Bronchial epithelial cell (primary cell): ENCODE results near the gene PDZD2. TPM values are rescaled to one million over a fixed set of nuclear protein-coding genes. Genes with fewer than 3 reads are reported as not detected.

Experiments used
- DNase-seq: peaks from one replicate; pipeline ENCODE4 v3.0.0-alpha.2; 2010; ENCODE audit warnings: low read depth
- FAIRE-seq: peaks from 2 replicates; lab custom pipeline; 2011; peaks lifted over from hg19 to GRCh38; lab: Jason Lieb, UNC
- H3K27me3 ChIP-seq: 2 replicates; pipeline ENCODE4 v1.5.1; 2011; ENCODE audit warnings: low read length; ENCODE audit not compliant: control insufficient read depth, insufficient read depth
- H3K36me3 ChIP-seq: 2 replicates; pipeline ENCODE4 v1.5.1; 2011; ENCODE audit warnings: low read length; ENCODE audit not compliant: control insufficient read depth, insufficient read depth
- H3K4me3 ChIP-seq: 2 replicates; pipeline ENCODE4 v1.5.1; 2011; ENCODE audit warnings: mild to moderate bottlenecking, low read depth, low read length, control low read depth
- total RNA-seq: library from RNA; depleted of rRNA; stranded (reverse); fragments of >200 nt; gene quantifications from 2 replicates; pipeline ENCODE4 v1.2.1, GENCODE V29; 2014
- TF ChIP-seq, protein P1 (sequence below): IDR thresholded peaks from 2 replicates; pipeline ENCODE4 v1.5.1; 2011; ENCODE audit warnings: mild to moderate bottlenecking, moderate library complexity, low read length, control low read depth, inconsistent platforms; ENCODE audit not compliant: insufficient read depth, severe bottlenecking

Gene PDZD2
- total RNA-seq, 1 donor from 2014 or later, result 1.8 TPM

DNA sequence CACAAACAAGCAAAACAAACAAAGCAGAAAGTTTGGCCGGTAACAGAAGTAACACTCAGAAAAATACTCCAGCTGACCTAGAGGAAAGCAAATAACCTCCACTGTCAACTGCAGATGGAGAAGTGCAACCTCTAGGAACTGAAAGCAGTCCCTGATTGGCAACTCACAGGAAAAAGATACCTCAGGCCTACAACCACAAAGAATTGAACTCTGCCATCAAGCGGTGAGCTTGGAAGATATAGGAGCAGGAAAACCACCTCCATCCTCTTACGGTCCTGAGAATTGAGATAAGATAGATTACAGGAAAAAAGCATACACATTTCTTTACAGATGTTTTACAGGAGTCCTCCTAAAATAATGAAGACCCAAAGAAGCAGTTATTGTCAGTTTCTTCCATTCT lies 184.5 kb downstream of the PDZD2 start:
- no peak overlapping the region for H3K4me3 ChIP-seq
- H3K36me3 ChIP-seq, result no peaks in the 10 kb centered on the region
- FAIRE-seq (no peak), DNase-seq (no peak)
- TF ChIP-seq, protein P1, sequence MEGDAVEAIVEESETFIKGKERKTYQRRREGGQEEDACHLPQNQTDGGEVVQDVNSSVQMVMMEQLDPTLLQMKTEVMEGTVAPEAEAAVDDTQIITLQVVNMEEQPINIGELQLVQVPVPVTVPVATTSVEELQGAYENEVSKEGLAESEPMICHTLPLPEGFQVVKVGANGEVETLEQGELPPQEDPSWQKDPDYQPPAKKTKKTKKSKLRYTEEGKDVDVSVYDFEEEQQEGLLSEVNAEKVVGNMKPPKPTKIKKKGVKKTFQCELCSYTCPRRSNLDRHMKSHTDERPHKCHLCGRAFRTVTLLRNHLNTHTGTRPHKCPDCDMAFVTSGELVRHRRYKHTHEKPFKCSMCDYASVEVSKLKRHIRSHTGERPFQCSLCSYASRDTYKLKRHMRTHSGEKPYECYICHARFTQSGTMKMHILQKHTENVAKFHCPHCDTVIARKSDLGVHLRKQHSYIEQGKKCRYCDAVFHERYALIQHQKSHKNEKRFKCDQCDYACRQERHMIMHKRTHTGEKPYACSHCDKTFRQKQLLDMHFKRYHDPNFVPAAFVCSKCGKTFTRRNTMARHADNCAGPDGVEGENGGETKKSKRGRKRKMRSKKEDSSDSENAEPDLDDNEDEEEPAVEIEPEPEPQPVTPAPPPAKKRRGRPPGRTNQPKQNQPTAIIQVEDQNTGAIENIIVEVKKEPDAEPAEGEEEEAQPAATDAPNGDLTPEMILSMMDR, result no peak
- H3K27me3 ChIP-seq, result peaks cover 2% of the 10 kb centered on the region

DNA sequence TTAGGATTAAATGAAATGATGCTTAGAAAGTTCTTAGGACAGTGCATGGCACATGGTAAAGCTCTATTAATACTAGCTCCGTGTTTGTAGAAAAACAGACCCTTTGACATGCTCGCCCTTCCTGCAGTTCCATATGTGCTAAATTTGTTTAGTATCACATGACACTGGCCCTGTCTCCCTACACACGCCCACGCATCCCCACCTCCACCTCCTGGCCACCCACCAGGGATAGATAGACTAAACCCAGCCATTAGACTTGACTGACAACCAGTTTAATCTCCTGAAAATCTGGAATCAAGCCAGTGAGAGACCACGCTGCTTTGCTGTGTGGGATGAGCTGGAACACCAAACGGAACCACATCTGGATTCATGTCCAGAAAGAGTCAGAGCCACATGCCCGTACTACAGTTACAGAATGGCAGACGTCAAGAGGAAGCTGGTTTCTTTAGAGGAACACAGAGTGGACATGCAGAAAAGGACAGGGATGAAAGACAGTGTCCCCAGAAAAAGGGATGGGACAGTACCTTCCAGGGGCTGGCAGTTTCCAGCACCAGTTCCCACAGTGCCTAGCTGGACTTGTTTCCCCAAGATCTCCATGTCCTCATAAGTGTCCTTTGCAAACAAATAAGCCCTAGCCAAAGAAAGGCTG lies 186.1 kb downstream of the PDZD2 start:
- no peak for FAIRE-seq
- H3K36me3 ChIP-seq, result no peaks in the 10 kb centered on the region
- DNase-seq, result no peak
- TF ChIP-seq, protein P1, result no peak
- peaks cover 2% of the 10 kb centered on the region for H3K27me3 ChIP-seq
- H3K4me3 ChIP-seq, result no peak overlapping the region

DNA sequence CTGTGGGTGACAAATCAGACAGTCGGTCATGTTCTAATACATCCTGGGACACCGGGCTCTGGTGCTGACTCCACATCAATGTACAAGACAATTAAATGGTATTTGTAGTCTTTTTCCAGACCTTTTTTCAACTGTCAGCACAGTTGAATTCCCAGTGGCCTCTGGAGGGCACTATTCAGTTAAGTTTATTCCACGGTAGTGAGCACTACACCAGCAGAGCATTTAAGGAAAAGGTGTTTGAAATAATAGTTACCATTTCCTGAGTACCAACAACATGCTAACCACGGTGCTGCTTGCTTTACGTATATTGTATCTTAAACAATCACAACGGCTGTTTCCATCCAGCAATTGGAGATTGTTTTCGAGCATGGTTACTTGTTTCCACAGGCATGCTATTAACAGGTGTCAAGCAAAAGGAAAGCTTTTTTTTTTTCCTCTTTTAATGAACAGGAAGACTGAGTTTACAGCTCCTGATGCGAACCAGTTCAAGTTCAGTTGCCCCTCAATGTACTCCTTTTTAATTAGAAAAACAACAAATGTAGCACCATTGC lies 186.7 kb downstream of the PDZD2 start:
- DNase-seq, result peak; percentile 74
- Histone ChIP-seq H3K27me3 (peaks cover 2% of the 10 kb centered on the region), H3K4me3 (no peak overlapping the region), H3K36me3 (no peaks in the 10 kb centered on the region)
- FAIRE-seq, result no peak
- TF ChIP-seq, protein P1, result peak; percentile 60

DNA sequence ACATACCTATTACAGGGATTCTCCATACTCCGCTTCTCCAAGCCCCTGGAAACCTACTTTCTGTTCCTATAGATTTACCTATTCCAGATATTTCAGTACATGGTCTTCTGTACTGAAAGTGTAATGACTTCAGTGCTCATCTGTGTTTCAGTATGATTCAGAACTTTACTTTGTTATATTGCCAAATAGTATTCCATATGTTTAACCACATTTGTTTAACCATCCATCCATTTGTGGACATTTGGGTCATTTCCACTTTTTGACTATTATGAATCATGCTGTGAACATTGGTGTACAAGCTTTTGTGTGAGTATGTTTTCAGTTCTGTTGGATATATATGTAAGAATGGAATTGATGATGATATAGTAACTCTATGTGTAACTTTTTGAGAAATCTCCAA lies 188.9 kb downstream of the PDZD2 start:
- TF ChIP-seq, protein P1, result no peak
- H3K27me3 ChIP-seq, result peaks cover 2% of the 10 kb centered on the region
- DNase-seq, result peak; percentile 91
- H3K4me3 ChIP-seq, result no peak overlapping the region
- FAIRE-seq, result no peak
- H3K36me3 ChIP-seq, result no peaks in the 10 kb centered on the region

DNA sequence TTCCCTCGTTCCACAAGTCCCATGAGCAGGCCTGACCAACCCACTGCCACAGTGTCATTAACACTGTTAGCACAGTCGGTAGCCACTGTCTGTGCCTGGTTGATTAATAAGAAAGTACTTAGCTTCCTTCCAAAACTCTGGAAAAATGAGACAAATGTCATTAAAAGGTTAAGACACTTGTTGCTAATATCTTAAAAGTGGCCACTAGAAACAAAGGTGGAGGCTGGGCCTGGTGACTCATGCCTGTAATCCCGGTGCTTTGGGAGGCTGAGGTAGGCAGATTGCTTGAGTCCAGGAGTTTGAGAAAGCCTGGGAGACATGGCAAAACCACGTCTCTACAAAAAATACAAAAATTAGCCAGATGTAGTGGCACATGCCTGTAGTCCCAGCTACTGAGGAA lies 194.0 kb downstream of the PDZD2 start:
- H3K36me3 ChIP-seq, result no peaks in the 10 kb centered on the region
- DNase-seq, result peak; percentile 49
- H3K27me3 ChIP-seq, result no peaks in the 10 kb centered on the region
- no peak for FAIRE-seq
- no peak overlapping the region for H3K4me3 ChIP-seq
- TF ChIP-seq, protein P1, result no peak
